ENCODE measurements around the gene TSPAN18.

- TF ChIP-seq EZH2 (IDR thresholded peaks at IDR 0.05; ENCODE audit: insufficient read depth, poor library complexity, severe bottlenecking) (no peak), EZH2phosphoT487 (IDR thresholded peaks at IDR 0.05; ENCODE audit: insufficient read depth, low read depth) (no peak)
These were observed 59.3 kb downstream of the TSPAN18 start for GRCh38 chr11:44785856-44786607.

Measured in GM23248 (cell line).